HEK293 (cell line): ENCODE measurements around the gene NKG7.

Experiments used
- CTCF ChIA-PET: fragments of 350-600 bp; formaldehyde crosslinking; extraction: SDS; loops from one replicate; lab custom pipeline; 2021; ENCODE audit warnings: antibody characterized with exemption; lab: Yijun Ruan, JAX
- POLR2A ChIA-PET: fragments of 300-600 bp; formaldehyde crosslinking; extraction: SDS; loops from one replicate; lab custom pipeline; 2020; ENCODE audit warnings: antibody characterized with exemption, inconsistent platforms; lab: Yijun Ruan, JAX
- H3K27ac ChIP-seq: fragments of 200-500 bp; sonication (Bioruptor generic); 2 replicates; pipeline ENCODE4 v1.5.1; 2014; ENCODE audit warnings: low read depth, low read length, control low read depth, inconsistent platforms; ENCODE audit errors: extremely low read depth
- H3K36me3 ChIP-seq, 2 experiments: fragments of 200-500 bp in 1 of 2; sonication (Bioruptor generic) in 1 of 2; 1 replicate in 1 of 2; 2 replicates in 1 of 2; pipeline ENCODE4 v1.5.1; 2014 to 2017; ENCODE audit warnings: inconsistent platforms in 2 of 2, low read length in 2 of 2; ENCODE audit not compliant: control insufficient read depth in 2 of 2, insufficient read depth in 1 of 2
- H3K4me1 ChIP-seq: fragments of 200-500 bp; sonication (Bioruptor generic); 2 replicates; pipeline ENCODE4 v1.5.1; 2014; ENCODE audit warnings: mild to moderate bottlenecking, low read length, inconsistent platforms; ENCODE audit not compliant: control insufficient read depth, insufficient read depth
- H3K4me3 ChIP-seq: 2 replicates; pipeline ENCODE4 v1.5.1; 2011; ENCODE audit warnings: low read depth, mild to moderate bottlenecking, control low read depth, low read length, moderate library complexity
- H3K9me3 ChIP-seq: fragments of 200-500 bp; sonication (Bioruptor generic); 2 replicates; pipeline ENCODE4 v1.5.1; 2014; ENCODE audit warnings: low read depth, low read length, inconsistent platforms; ENCODE audit not compliant: control insufficient read depth, insufficient read depth
- GLIS1 ChIP-seq: fragments of 450-650 bp; formaldehyde crosslinking; IDR thresholded peaks from 2 replicates; pipeline ENCODE4 v1.5.1; 2016; ENCODE audit warnings: missing biosample characterization, missing genetic modification characterization
- KLF10 ChIP-seq: fragments of 450-650 bp; IDR thresholded peaks from 2 replicates; pipeline ENCODE4 v1.5.1; 2018; ENCODE audit warnings: missing biosample characterization, mild to moderate bottlenecking, missing genetic modification characterization
- PRDM6 ChIP-seq: fragments of 450-650 bp; formaldehyde crosslinking; IDR thresholded peaks from 2 replicates; pipeline ENCODE4 v1.5.1; 2017; ENCODE audit warnings: missing biosample characterization, missing genetic modification characterization
- REST ChIP-seq: fragments of 450-650 bp; formaldehyde crosslinking; IDR thresholded peaks from 2 replicates; pipeline ENCODE4 v1.5.1; 2016; ENCODE audit warnings: missing biosample characterization, missing genetic modification characterization
- SALL2 ChIP-seq: fragments of 450-650 bp; formaldehyde crosslinking; IDR thresholded peaks from 2 replicates; pipeline ENCODE4 v1.5.0; 2017; ENCODE audit warnings: missing biosample characterization, mild to moderate bottlenecking, missing genetic modification characterization, borderline replicate concordance
- TCF7L2 ChIP-seq: IDR thresholded peaks from 2 replicates; pipeline ENCODE4 v1.6.1; 2011; ENCODE audit warnings: low read depth, mild to moderate bottlenecking, inconsistent platforms, low read length, moderate library complexity, borderline replicate concordance
- TSHZ1 ChIP-seq: fragments of 450-650 bp; formaldehyde crosslinking; IDR thresholded peaks from 2 replicates; pipeline ENCODE4 v1.5.1; 2016; ENCODE audit warnings: missing biosample characterization, missing genetic modification characterization, borderline replicate concordance
- ZBTB10 ChIP-seq: fragments of 450-650 bp; formaldehyde crosslinking; IDR thresholded peaks from 2 replicates; pipeline ENCODE4 v1.5.1; 2016; ENCODE audit warnings: missing biosample characterization, missing genetic modification characterization
- ZBTB44 ChIP-seq: fragments of 450-650 bp; IDR thresholded peaks from 2 replicates; pipeline ENCODE4 v1.5.1; 2018; ENCODE audit warnings: missing biosample characterization, mild to moderate bottlenecking, missing genetic modification characterization
- ZBTB48 ChIP-seq: fragments of 450-650 bp; formaldehyde crosslinking; IDR thresholded peaks from 2 replicates; pipeline ENCODE4 v1.5.1; 2016; ENCODE audit warnings: missing biosample characterization, missing genetic modification characterization
- ZBTB6 ChIP-seq: fragments of 450-650 bp; formaldehyde crosslinking; IDR thresholded peaks from 2 replicates; pipeline ENCODE4 v1.5.1; 2017; ENCODE audit warnings: missing biosample characterization, missing genetic modification characterization
- ZIC2 ChIP-seq: fragments of 450-650 bp; formaldehyde crosslinking; IDR thresholded peaks from 2 replicates; pipeline ENCODE4 v1.5.1; 2016; ENCODE audit warnings: missing biosample characterization, missing genetic modification characterization
- ZNF211 ChIP-seq: fragments of 450-650 bp; formaldehyde crosslinking; IDR thresholded peaks from 2 replicates; pipeline ENCODE4 v1.5.1; 2016; ENCODE audit warnings: low read depth, missing biosample characterization, missing genetic modification characterization
- ZNF221 ChIP-seq: fragments of 450-650 bp; formaldehyde crosslinking; IDR thresholded peaks from 2 replicates; pipeline ENCODE4 v1.5.1; 2017; ENCODE audit warnings: missing biosample characterization, missing genetic modification characterization, borderline replicate concordance
- ZNF311 ChIP-seq: fragments of 450-650 bp; formaldehyde crosslinking; IDR thresholded peaks from 2 replicates; pipeline ENCODE4 v1.5.1; 2017; ENCODE audit warnings: missing biosample characterization, missing genetic modification characterization, borderline replicate concordance
- ZNF548 ChIP-seq: fragments of 450-650 bp; formaldehyde crosslinking; IDR thresholded peaks from 2 replicates; pipeline ENCODE4 v1.5.1; 2016; ENCODE audit warnings: missing biosample characterization, missing genetic modification characterization
- ZNF561 ChIP-seq: fragments of 450-650 bp; IDR thresholded peaks from 2 replicates; pipeline ENCODE4 v1.5.1; 2018; ENCODE audit warnings: missing biosample characterization, missing genetic modification characterization, borderline replicate concordance
- ZNF610 ChIP-seq: fragments of 450-650 bp; formaldehyde crosslinking; IDR thresholded peaks from 2 replicates; pipeline ENCODE4 v1.5.1; 2016; ENCODE audit warnings: missing biosample characterization, missing genetic modification characterization, borderline replicate concordance
- ZNF658 ChIP-seq: fragments of 450-650 bp; formaldehyde crosslinking; IDR thresholded peaks from 2 replicates; pipeline ENCODE4; 2016; ENCODE audit warnings: missing biosample characterization, missing genetic modification characterization
- ZNF76 ChIP-seq: fragments of 450-650 bp; formaldehyde crosslinking; IDR thresholded peaks from 2 replicates; pipeline ENCODE4; 2016; ENCODE audit warnings: low read depth, missing biosample characterization, missing genetic modification characterization, borderline replicate concordance
- ZNF837 ChIP-seq: fragments of 450-650 bp; formaldehyde crosslinking; IDR thresholded peaks from 2 replicates; pipeline ENCODE4 v1.5.1; 2016; ENCODE audit warnings: missing biosample characterization, missing genetic modification characterization

Gene NKG7

GRCh38 chr19:51380379-51380778 is 7.9 kb upstream of the NKG7 start:
- no peaks in the 10 kb centered on the region for H3K36me3 ChIP-seq
- TF ChIP-seq ZNF221 (tag by site-specific recombination) = no peak
- TF ChIP-seq ZNF610 (tag by site-specific recombination) = no peak
- no peak for TF ChIP-seq TCF7L2
- no peak for TF ChIP-seq TSHZ1
- no peak for TF ChIP-seq ZBTB44
- TF ChIP-seq ZBTB48 (tag by site-specific recombination) = no peak
- TF ChIP-seq ZNF311 (tag by site-specific recombination) = no peak
- no peak for TF ChIP-seq ZNF837 (tag by site-specific recombination)
- TF ChIP-seq SALL2 (tag by site-specific recombination) = no peak
- no peak for TF ChIP-seq KLF10 (tag by site-specific recombination)
- no peak for TF ChIP-seq ZIC2
- TF ChIP-seq ZBTB10 (tag by site-specific recombination) = no peak
- TF ChIP-seq ZNF548 (tag by site-specific recombination) = no peak
- TF ChIP-seq ZNF211 (tag by site-specific recombination) = no peak
- no peak for TF ChIP-seq PRDM6
- no peak for TF ChIP-seq ZNF561
- H3K4me3 ChIP-seq = no peak overlapping the region
- H3K9me3 ChIP-seq = no peaks in the 10 kb centered on the region
- H3K4me1 ChIP-seq = no peaks in the 10 kb centered on the region
- ChIA-PET CTCF (interaction anchor here (1.2 to 1.8 kb wide), 2 partner anchors 14 to 27 kb away, joined by 7 read pairs; no protein-coding TSS in a partner anchor), POLR2A (interaction anchor here (1.4 kb wide), 1 partner anchor 13 kb away, joined by 4 read pairs; no protein-coding TSS in a partner anchor)
- no peak overlapping the region for H3K27ac ChIP-seq

GRCh38 chr19:51377422-51377821 is 5.0 kb upstream of the NKG7 start:
- Histone ChIP-seq H3K27ac (no peak overlapping the region), H3K9me3 (no peaks in the 10 kb centered on the region), H3K36me3 (no peaks in the 10 kb centered on the region), H3K4me1 (no peaks in the 10 kb centered on the region), H3K4me3 (no peak overlapping the region)
- POLR2A ChIA-PET = interaction anchor here (0.7 to 1.5 kb wide), 3 partner anchors 10 to 38 kb away, joined by 3 to 6 read pairs (median 6); no protein-coding TSS in a partner anchor
- CTCF ChIA-PET = no interaction called here
- TF ChIP-seq REST = no peak
- no peak for TF ChIP-seq ZNF76 (tag by site-specific recombination)
- no peak for TF ChIP-seq GLIS1
- no peak for TF ChIP-seq ZNF658 (tag by site-specific recombination)
- no peak for TF ChIP-seq ZBTB6 (tag by site-specific recombination)
